HL-60 (cell line): ENCODE results near the gene RBM38.
"Not testable (repeated sequence)": the region's sequence is repeated elsewhere in the genome, so short reads cannot be mapped to it uniquely, and the experiment has no call there.

Experiments used
- CTCF ChIP-seq: IDR thresholded peaks from one replicate; pipeline ENCODE4 v1.5.1; 2011; ENCODE audit warnings: low read length, control low read depth, inconsistent platforms; ENCODE audit not compliant: insufficient read depth
- GABPA ChIP-seq: IDR thresholded peaks from 2 replicates; pipeline ENCODE4 v1.6.1; 2012; ENCODE audit warnings: low read depth
- POLR2AphosphoS5 ChIP-seq: IDR thresholded peaks from 2 replicates; pipeline ENCODE4 v1.6.1; 2012; ENCODE audit warnings: low read depth
- REST ChIP-seq: IDR thresholded peaks from 2 replicates; pipeline ENCODE4 v1.6.1; 2012; ENCODE audit warnings: low read depth; ENCODE audit not compliant: insufficient replicate concordance

- not testable (repeated sequence) for TF ChIP-seq POLR2AphosphoS5, REST, CTCF, GABPA
Measured at GRCh38 chr20:57348200-57348921, 42.8 kb upstream of the RBM38 start.
